ENCODE measurements around the gene TADA3. TPM values are rescaled to one million over a fixed set of nuclear protein-coding genes. Genes with fewer than 3 reads are reported as not detected.

TADA3 gene
- total and polyA plus RNA-seq, 4 donors, result 41.6 to 62.3 (median 53.2) TPM

GRCh38 chr3:9782770-9783169 lies 9.5 kb downstream of the TADA3 start:
- no peaks in the 10 kb centered on the region for H3K9me3 ChIP-seq (ENCODE audit: control insufficient read depth in 4 of 4, insufficient read depth in 3 of 4, low read length in 3 of 4)
- no peak overlapping the region for H3K27ac ChIP-seq (ENCODE audit: low read depth in 1 of 2, low read length in 1 of 2)
- peaks cover 0 to 3% (median 0%) of the 10 kb centered on the region in 5 donors for H3K4me1 ChIP-seq (ENCODE audit: control insufficient read depth in 5 of 5, insufficient read depth in 5 of 5, low read length in 5 of 5)
- ATAC-seq (ENCODE audit: insufficient read depth, low FRiP score) (no peak), DNase-seq (no peak)
- no peaks in the 10 kb centered on the region for H3K27me3 ChIP-seq (ENCODE audit: control insufficient read depth in 3 of 3, insufficient read depth in 3 of 3, low read length in 2 of 3)
- peaks cover 7 to 39% (median 33%) of the 10 kb centered on the region in 4 donors for H3K36me3 ChIP-seq (ENCODE audit: control insufficient read depth in 4 of 4, insufficient read depth in 4 of 4, low read length in 4 of 4)
- no peak overlapping the region for H3K4me3 ChIP-seq
- TF ChIP-seq CTCF (IDR thresholded peaks at IDR 0.05; ENCODE audit: control extremely low read depth, extremely low read depth), result peak; percentile 2
- 37 to 43% methylated on average over 3 of the region's 3 CpGs for WGBS, 2 donors
- H3K9ac ChIP-seq (ENCODE audit: insufficient read depth in 1 of 2, low read length in 2 of 2), result no peak overlapping the region

GRCh38 chr3:9781978-9782603 lies 10.2 kb downstream of the TADA3 start:
- H3K4me1 ChIP-seq (ENCODE audit: control insufficient read depth in 5 of 5, insufficient read depth in 5 of 5, low read length in 5 of 5), result peaks cover 0 to 3% (median 0%) of the 10 kb centered on the region in 5 donors
- ATAC-seq (ENCODE audit: insufficient read depth, low FRiP score) (no peak), DNase-seq (no peak)
- H3K27me3 ChIP-seq (ENCODE audit: control insufficient read depth in 3 of 3, insufficient read depth in 3 of 3, low read length in 2 of 3), result no peaks in the 10 kb centered on the region
- no peaks in the 10 kb centered on the region for H3K9me3 ChIP-seq (ENCODE audit: control insufficient read depth in 4 of 4, insufficient read depth in 3 of 4, low read length in 3 of 4)
- no peak overlapping the region for H3K27ac ChIP-seq (ENCODE audit: low read depth in 1 of 2, low read length in 1 of 2)
- 45 to 59% methylated on average over 3 of the region's 3 CpGs for WGBS, 2 donors
- H3K36me3 ChIP-seq (ENCODE audit: control insufficient read depth in 4 of 4, insufficient read depth in 4 of 4, low read length in 4 of 4), result peaks cover 7 to 36% (median 33%) of the 10 kb centered on the region in 4 donors
- TF ChIP-seq CTCF (IDR thresholded peaks at IDR 0.05; ENCODE audit: control extremely low read depth, extremely low read depth), result no peak
- no peak overlapping the region for H3K4me3 ChIP-seq
- H3K9ac ChIP-seq (ENCODE audit: insufficient read depth in 1 of 2, low read length in 2 of 2), result no peak overlapping the region

GRCh38 chr3:9781551-9781950 lies 10.7 kb downstream of the TADA3 start:
- H3K27me3 ChIP-seq (ENCODE audit: control insufficient read depth in 3 of 3, insufficient read depth in 3 of 3, low read length in 2 of 3), result no peaks in the 10 kb centered on the region
- ATAC-seq (ENCODE audit: insufficient read depth, low FRiP score), result no peak
- DNase-seq, result no peak
- TF ChIP-seq CTCF (IDR thresholded peaks at IDR 0.05; ENCODE audit: control extremely low read depth, extremely low read depth), result no peak
- no peak overlapping the region for H3K27ac ChIP-seq (ENCODE audit: low read depth in 1 of 2, low read length in 1 of 2)
- 38 to 69% methylated on average over 1 of the region's 1 CpG for WGBS, 2 donors
- H3K9ac ChIP-seq (ENCODE audit: insufficient read depth in 1 of 2, low read length in 2 of 2), result no peak overlapping the region
- H3K4me1 ChIP-seq (ENCODE audit: control insufficient read depth in 5 of 5, insufficient read depth in 5 of 5, low read length in 5 of 5), result peaks cover 0 to 3% (median 0%) of the 10 kb centered on the region in 5 donors
- no peak overlapping the region for H3K4me3 ChIP-seq
- no peaks in the 10 kb centered on the region for H3K9me3 ChIP-seq (ENCODE audit: control insufficient read depth in 4 of 4, insufficient read depth in 3 of 4, low read length in 3 of 4)
- peaks cover 7 to 33% (median 30%) of the 10 kb centered on the region in 4 donors for H3K36me3 ChIP-seq (ENCODE audit: control insufficient read depth in 4 of 4, insufficient read depth in 4 of 4, low read length in 4 of 4)

- Histone ChIP-seq H3K9me3 (ENCODE audit: control insufficient read depth in 4 of 4, insufficient read depth in 3 of 4, low read length in 3 of 4) (no peaks in the 10 kb centered on the region), H3K27ac (ENCODE audit: low read depth in 1 of 2, low read length in 1 of 2) (no peak overlapping the region), H3K27me3 (ENCODE audit: control insufficient read depth in 3 of 3, insufficient read depth in 3 of 3, low read length in 2 of 3) (no peaks in the 10 kb centered on the region), H3K36me3 (ENCODE audit: control insufficient read depth in 4 of 4, insufficient read depth in 4 of 4, low read length in 4 of 4) (peaks cover 7 to 28% (median 25%) of the 10 kb centered on the region in 4 donors), H3K4me1 (ENCODE audit: control insufficient read depth in 5 of 5, insufficient read depth in 5 of 5, low read length in 5 of 5) (peaks cover 0 to 3% (median 0%) of the 10 kb centered on the region in 5 donors), H3K4me3 (no peak overlapping the region), H3K9ac (ENCODE audit: insufficient read depth in 1 of 2, low read length in 2 of 2) (no peak overlapping the region)
- no peak for DNase-seq
- 91 to 96% methylated on average over 4 of the region's 4 CpGs for WGBS, 2 donors
- no peak for TF ChIP-seq CTCF (IDR thresholded peaks at IDR 0.05; ENCODE audit: control extremely low read depth, extremely low read depth)
- ATAC-seq (ENCODE audit: insufficient read depth, low FRiP score), result no peak
Observed at GRCh38 chr3:9780910-9781309, 11.4 kb downstream of the TADA3 start.
